Hypothalamus (tissue), 51 donors: ENCODE data around the gene ANKRD33B.
"Not testable (repeated sequence)": the region's sequence is repeated elsewhere in the genome, so short reads cannot be mapped to it uniquely, and the experiment has no call there.

Experiments
- DNase-seq, 51 donors: peaks; one replicate each; lab custom pipeline; 2025; lab: John Stamatoyannopoulos, UW

Gene ANKRD33B

GRCh38 chr5:10556289-10556807, 7.5 kb upstream of the ANKRD33B start:
- DNase-seq, result no peak

GRCh38 chr5:10556893-10557746, 6.8 kb upstream of the ANKRD33B start:
- DNase-seq, result no peak

DNA sequence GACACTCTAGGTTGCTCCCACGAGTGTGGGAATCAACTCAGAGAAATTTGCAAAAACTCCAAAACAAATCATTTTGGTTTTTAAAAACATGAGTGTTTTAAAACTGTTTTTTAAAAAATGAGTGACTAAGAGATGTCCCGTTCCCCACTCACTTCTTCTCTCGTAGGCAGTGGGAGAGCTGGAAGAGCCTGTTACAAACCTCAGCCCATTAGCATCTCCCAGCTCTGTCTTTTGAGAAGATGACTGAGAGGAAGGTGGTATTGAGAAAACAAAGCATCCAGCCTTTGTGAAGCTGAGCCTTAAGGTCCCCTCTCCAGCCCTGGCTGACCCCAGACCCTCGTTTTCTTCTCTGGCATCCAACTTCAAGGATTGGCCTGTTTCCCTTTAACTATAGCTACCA, 4.7 kb upstream of the ANKRD33B start:
- no peak for DNase-seq

GRCh38 chr5:10559871-10560270, 4.0 kb upstream of the ANKRD33B start:
- DNase-seq, result no peak

- DNase-seq, result no peak
Observed at GRCh38 chr5:10562201-10563109, 1.4 kb upstream of the ANKRD33B start.

DNA sequence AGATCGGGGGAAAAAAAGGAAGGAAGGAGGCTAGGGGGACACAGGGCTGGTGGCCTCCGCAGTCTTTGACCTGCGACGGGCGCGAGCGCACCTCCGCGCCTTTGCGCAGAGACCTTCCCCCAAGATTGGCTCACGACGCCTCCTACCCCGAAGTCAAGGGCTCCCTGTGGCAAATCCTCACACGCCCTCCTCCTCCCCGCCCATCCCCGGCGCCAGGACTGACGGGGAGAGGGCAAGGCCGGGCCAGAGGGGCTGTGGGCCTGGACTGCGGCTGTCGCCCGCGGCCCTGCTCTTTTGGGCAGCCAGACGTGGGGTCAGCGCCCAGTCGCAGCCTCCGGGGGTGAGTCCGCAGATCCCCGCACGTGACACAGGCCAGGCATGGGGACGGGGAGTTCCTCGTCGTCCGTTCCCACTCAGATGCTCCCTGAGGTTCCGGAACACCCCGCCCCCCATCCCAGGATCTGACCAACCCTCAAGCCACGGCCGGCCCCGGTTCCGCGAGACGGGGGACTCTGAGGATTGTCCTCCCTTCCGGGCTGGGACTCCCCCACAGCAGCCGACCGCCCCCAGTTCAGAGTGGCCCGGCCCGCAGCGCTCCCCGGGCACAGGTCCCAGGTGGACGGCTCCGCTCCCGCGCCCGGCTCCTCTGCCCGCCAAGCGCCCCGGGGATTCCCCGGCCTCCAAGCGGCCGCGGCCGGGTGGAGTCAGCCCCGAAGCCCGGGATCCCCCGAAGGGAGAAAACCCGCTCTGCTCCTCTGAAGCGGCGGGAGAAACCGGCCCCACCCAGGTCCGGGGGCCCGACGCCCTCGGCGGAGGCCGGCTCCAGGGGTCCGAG, 543 bp upstream of the ANKRD33B start:
- DNase-seq, result no peak

GRCh38 chr5:10564838-10565784, 1.2 kb downstream of the ANKRD33B start:
- no peak for DNase-seq

GRCh38 chr5:10565785-10566542, 2.1 kb downstream of the ANKRD33B start:
- DNase-seq, result no peak

GRCh38 chr5:10566543-10567068, 2.7 kb downstream of the ANKRD33B start:
- DNase-seq, result no peak

DNA sequence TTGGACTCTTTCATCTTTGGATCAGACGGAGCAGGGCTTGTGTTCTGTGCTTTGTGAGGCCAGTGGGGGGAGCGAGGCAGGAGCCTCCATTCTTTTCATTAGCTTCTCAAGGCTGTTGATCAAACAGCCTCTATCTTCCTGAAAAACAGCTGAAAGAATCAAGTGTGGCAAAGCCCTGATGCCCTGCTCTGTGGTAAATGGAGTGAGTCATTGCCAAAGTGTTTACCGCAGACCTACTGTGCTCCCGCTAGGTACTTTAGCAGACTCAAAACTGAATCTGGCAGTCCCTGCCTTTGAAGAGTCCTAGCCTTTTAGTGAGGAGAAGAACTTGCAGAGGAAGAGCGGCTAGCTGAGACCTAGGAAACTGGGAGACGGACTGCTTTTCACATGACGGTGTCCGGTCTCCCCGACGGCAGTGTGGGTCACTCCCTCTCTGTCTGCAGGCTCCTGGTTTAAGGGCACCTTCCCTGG, 3.3 kb downstream of the ANKRD33B start:
- DNase-seq, result no peak

DNA sequence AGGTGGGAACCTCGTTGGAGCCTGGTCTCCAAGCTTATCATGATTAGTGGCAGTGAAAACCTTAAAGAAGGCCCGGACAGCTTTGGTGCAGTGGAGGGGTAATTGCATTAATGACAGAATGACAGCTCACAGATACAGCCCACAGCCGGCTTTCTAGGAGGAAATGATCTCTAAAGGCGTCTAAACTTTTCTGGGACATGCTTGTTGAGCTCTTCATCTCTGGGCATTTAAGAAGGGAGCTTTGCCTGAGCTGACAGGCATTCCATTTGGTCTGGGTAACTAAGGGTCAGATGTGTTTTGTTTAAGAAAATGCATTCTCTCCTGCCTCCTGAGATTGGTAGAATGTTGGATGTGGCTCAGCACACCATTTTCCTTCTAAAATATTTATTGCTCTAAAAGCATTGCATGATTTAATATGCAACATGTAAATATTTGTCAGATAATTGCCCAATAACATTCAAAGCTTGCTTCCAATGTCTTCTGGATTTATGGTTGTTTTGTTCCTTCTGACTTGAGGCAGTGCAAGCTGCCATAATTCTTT, 4.0 kb downstream of the ANKRD33B start:
- no peak for DNase-seq

DNA sequence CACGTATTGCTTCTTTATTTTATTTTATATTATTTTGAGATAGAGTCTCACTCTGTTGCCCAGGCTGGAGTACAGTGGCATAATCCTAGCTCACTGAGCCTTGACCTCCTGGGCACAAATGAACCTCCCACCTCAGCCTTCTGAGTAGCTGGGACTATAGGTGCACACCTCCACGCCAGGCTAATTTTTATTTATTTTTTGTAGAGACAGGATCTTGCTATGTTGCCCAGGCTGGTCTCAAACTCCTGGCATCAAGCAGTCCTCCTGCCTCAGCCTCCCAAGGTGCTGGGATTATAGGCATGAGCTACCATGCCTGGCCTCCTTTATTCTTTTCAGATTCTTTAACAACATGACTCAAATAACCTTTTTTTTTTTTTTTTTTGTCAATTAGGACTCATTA, 6.7 kb downstream of the ANKRD33B start:
- not testable (repeated sequence) for DNase-seq

GRCh38 chr5:10572451-10572850, 8.6 kb downstream of the ANKRD33B start:
- DNase-seq, result no peak

DNA sequence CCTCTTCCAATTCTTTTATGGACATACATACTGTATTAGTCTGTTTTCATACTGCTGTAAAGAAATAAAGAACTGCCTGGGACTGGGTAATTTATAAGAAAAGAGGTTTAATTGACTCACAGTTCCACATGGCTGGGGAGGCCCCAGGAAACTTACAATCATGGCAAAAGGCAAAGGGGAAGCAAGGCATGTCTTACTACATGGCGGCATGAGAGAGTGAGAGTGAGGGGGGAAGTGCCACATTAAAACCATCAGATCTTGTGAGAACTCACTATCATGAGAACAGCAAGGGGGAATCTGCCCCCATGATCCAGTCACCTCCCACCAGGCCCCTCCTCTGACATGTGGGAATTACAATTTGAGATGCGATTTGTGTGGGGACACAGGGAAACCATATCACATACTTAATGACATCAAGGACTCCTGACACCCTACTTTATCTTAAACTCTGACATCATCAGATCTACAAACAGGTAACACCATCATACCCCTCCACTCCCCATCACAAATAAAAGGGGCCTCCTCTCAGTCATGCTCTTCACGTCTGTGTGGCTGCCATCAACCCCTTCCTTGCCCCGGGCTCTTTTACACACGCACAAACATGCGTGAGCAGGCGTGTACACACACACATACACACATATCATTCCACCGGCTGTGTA, 9.7 kb downstream of the ANKRD33B start:
- DNase-seq, result no peak

- not testable (repeated sequence) for DNase-seq
Observed at GRCh38 chr5:10574879-10575278, 11.0 kb downstream of the ANKRD33B start.

- no peak for DNase-seq
Observed at GRCh38 chr5:10576121-10576789, 12.4 kb downstream of the ANKRD33B start.

GRCh38 chr5:10576790-10577189, 12.9 kb downstream of the ANKRD33B start:
- DNase-seq, result no peak
